Kidney (tissue), 14 donors: ENCODE results near the gene LRATD1. TPM values are rescaled to one million over a fixed set of nuclear protein-coding genes. Genes with fewer than 3 reads are reported as not detected.

Experiments used
- DNase-seq, 5 donors: peaks; one replicate each; pipeline ENCODE4 v3.0.0-alpha.2; 2013 to 2020
- FAIRE-seq: peaks from 2 replicates; lab custom pipeline; 2012; peaks lifted over from hg19 to GRCh38; lab: Jason Lieb, UNC
- H3K27ac ChIP-seq, 2 donors: one replicate each; pipeline ENCODE4 v1.7.0; 2013; ENCODE audit warnings: low read depth in 2 of 2, low read length in 2 of 2, inconsistent platforms in 1 of 2
- H3K27me3 ChIP-seq: one replicate; pipeline ENCODE4 v1.7.1; 2013; ENCODE audit warnings: low read length, inconsistent platforms; ENCODE audit not compliant: control insufficient read depth, insufficient read depth
- H3K36me3 ChIP-seq, 3 donors: one replicate each; pipeline versions ENCODE4 v1.7.0 to v1.7.1; 2013; ENCODE audit warnings: low read length in 3 of 3, control low read depth in 1 of 3, inconsistent platforms in 1 of 3; ENCODE audit not compliant: insufficient read depth in 3 of 3, control insufficient read depth in 2 of 3
- H3K4me1 ChIP-seq, 3 donors: one replicate each; pipeline versions ENCODE4 v1.7.0 to v1.7.1; 2013; ENCODE audit warnings: low read length in 3 of 3, inconsistent platforms in 1 of 3, low read depth in 1 of 3; ENCODE audit not compliant: control insufficient read depth in 2 of 3, insufficient read depth in 2 of 3
- H3K4me3 ChIP-seq, 3 donors: one replicate each; pipeline versions ENCODE4 v1.7.0 to v1.8.1; 2013; ENCODE audit warnings: low read length in 3 of 3, control low read depth in 1 of 3, inconsistent platforms in 1 of 3
- H3K9ac ChIP-seq, 3 donors: one replicate each; pipeline versions ENCODE4 v1.7.0 to v1.7.1; 2013; ENCODE audit warnings: low read length in 3 of 3, control low read depth in 1 of 3, inconsistent platforms in 1 of 3
- H3K9me3 ChIP-seq, 3 donors: one replicate each; pipeline versions ENCODE4 v1.7.0 to v1.7.1; 2013; ENCODE audit warnings: low read length in 3 of 3, control low read depth in 1 of 3, inconsistent platforms in 1 of 3; ENCODE audit not compliant: control insufficient read depth in 2 of 3, insufficient read depth in 1 of 3
- CTCF ChIP-seq: IDR thresholded peaks from 3 replicates; pipeline ENCODE4 v1.5.1; 2012; ENCODE audit warnings: mild to moderate bottlenecking, moderate library complexity, borderline replicate concordance; ENCODE audit not compliant: insufficient read depth; ENCODE audit errors: extremely low read depth
- intact Hi-C: fragments of 100-400 bp; cut with DNase I; formaldehyde crosslinking; loops from one replicate; pipeline ENCODE4 v1.11.1; 2022
- polyA plus RNA-seq: library from polyadenylated mRNA; stranded (reverse); fragments of 350-450 nt; fragmentation: Illumina TruSeq; extraction: RNeasy Lipid Tissue Mini Kit (QIAGEN cat#74804); gene quantifications from one replicate; pipeline ENCODE4 v1.2.3, GENCODE V29; 2014; ENCODE audit warnings: low read depth, low replicate concordance; ENCODE audit not compliant: insufficient read depth
- total RNA-seq: library from RNA; stranded (reverse); fragmentation: NEBNext Ultra II Directional; extraction: Animal tissue kit (Norgen Biotek cat#: 25700); gene quantifications from one replicate; pipeline ENCODE4 v1.2.1, GENCODE V29; 2021
- donor health status: control.
- donor health status: control.
- donor health status: control.
- donor health status: control.
- donor health status: control.
- donor health status: DM: yes; HTN: yes; CAD: no.
- donor health status: Normal renal cell carcinoma (clear cell type).

The LRATD1 gene
- total and polyA plus RNA-seq, 2 donors from 2014 or later, result 4.2 to 17.3 TPM

- H3K36me3 ChIP-seq, result no peaks in the 10 kb centered on the region
- peak overlapping the region in 2 of 3 donors; percentile 1 to 62 for H3K9ac ChIP-seq
- no peaks in the 10 kb centered on the region for H3K9me3 ChIP-seq
- no peak overlapping the region for H3K27ac ChIP-seq
- DNase-seq (peak in 4 of 5 donors; percentile 26 to 73 (median 45)), FAIRE-seq (no peak)
- no peak for TF ChIP-seq CTCF
- H3K27me3 ChIP-seq, result peaks cover 8% of the 10 kb centered on the region
- intact Hi-C loops, result no loop called here
- peaks cover 0 to 20% (median 0%) of the 10 kb centered on the region in 3 donors for H3K4me1 ChIP-seq
- peak overlapping the region; percentile 54 to 73 (median 54) for H3K4me3 ChIP-seq
Measured at GRCh38 chr2:14633461-14634181, 1.1 kb downstream of the LRATD1 start.

- DNase-seq, result no peak
- Histone ChIP-seq H3K4me3 (peak overlapping the region in 2 of 3 donors; percentile 54 to 73), H3K36me3 (no peaks in the 10 kb centered on the region), H3K9me3 (no peaks in the 10 kb centered on the region), H3K9ac (no peak overlapping the region), H3K4me1 (peaks cover 0 to 20% (median 0%) of the 10 kb centered on the region in 3 donors), H3K27ac (peak overlapping the region in 1 of 2 donors; percentile 79), H3K27me3 (peaks cover 8% of the 10 kb centered on the region)
- TF ChIP-seq CTCF, result no peak
- no peak for FAIRE-seq
- intact Hi-C loops, result no loop called here
Measured at GRCh38 chr2:14634182-14634488, 1.6 kb downstream of the LRATD1 start.

GRCh38 chr2:14634489-14635390 lies 2.2 kb downstream of the LRATD1 start:
- Histone ChIP-seq H3K9ac (peak overlapping the region; percentile 32 to 62 (median 37)), H3K36me3 (no peaks in the 10 kb centered on the region), H3K4me3 (peak overlapping the region; percentile 57 to 73 (median 73)), H3K4me1 (peaks cover 0 to 20% (median 0%) of the 10 kb centered on the region in 3 donors), H3K9me3 (no peaks in the 10 kb centered on the region), H3K27ac (peak overlapping the region; percentile 79 to 80), H3K27me3 (peaks cover 8% of the 10 kb centered on the region)
- peak; percentile 55 for TF ChIP-seq CTCF
- FAIRE-seq (no peak), DNase-seq (peak; percentile 91 to 94 (median 93))
- intact Hi-C loops, result no loop called here
